GM12872 (cell line): Measurements from ENCODE around the gene PMVK.
A peak's percentile ranks its signal among the peaks of the same experiment; 100 is the strongest.

ENCODE experiments used
- TF ChIP-seq, protein P1 (sequence below): IDR thresholded peaks from 3 replicates; pipeline ENCODE4 v1.5.1; 2011; ENCODE audit warnings: low read depth, mild to moderate bottlenecking, low read length, moderate library complexity; ENCODE audit not compliant: insufficient read depth

The PMVK gene

DNA sequence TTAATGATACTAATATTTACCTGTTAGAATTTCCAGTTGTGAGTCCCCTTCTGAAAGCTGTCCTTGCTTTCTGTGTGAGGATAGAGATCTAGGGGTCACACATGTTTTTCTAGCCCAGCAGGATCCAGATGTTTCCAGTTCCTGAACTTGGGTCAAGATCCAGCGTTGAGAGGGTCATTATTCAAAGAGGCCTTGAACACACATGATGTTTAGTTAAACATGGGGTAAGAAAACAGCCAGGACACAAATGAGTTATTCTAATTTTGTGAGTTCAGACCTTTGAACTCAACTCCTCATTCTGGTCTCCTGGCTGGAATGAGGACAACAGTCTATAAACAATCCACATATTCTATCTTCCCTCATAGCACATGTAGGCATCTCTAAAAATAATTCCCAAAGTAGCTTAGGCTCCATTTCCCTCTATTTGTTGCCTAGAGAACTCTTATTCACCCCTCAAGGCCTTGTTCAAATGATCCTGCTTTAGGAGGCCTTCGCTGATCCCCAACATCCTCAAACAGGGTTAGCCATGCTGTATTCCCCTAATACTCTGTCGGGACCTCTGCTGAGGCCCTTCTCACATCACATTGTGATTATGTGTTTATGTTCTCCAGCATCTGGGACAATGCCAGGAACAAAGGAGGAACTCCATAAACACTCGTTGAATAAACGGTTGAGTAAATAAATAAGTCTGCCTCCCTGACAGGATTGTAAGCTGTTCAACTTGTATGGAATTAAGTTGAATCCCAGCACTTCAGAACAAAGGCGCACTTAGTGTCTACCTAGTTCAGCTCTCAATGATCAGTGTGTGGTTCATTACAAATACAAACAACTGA lies 51.4 kb downstream of the PMVK start:
- TF ChIP-seq, protein P1, sequence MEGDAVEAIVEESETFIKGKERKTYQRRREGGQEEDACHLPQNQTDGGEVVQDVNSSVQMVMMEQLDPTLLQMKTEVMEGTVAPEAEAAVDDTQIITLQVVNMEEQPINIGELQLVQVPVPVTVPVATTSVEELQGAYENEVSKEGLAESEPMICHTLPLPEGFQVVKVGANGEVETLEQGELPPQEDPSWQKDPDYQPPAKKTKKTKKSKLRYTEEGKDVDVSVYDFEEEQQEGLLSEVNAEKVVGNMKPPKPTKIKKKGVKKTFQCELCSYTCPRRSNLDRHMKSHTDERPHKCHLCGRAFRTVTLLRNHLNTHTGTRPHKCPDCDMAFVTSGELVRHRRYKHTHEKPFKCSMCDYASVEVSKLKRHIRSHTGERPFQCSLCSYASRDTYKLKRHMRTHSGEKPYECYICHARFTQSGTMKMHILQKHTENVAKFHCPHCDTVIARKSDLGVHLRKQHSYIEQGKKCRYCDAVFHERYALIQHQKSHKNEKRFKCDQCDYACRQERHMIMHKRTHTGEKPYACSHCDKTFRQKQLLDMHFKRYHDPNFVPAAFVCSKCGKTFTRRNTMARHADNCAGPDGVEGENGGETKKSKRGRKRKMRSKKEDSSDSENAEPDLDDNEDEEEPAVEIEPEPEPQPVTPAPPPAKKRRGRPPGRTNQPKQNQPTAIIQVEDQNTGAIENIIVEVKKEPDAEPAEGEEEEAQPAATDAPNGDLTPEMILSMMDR = no peak

- TF ChIP-seq, protein P1 = no peak
Observed at GRCh38 chr1:154883919-154884868, 52.3 kb downstream of the PMVK start.

DNA sequence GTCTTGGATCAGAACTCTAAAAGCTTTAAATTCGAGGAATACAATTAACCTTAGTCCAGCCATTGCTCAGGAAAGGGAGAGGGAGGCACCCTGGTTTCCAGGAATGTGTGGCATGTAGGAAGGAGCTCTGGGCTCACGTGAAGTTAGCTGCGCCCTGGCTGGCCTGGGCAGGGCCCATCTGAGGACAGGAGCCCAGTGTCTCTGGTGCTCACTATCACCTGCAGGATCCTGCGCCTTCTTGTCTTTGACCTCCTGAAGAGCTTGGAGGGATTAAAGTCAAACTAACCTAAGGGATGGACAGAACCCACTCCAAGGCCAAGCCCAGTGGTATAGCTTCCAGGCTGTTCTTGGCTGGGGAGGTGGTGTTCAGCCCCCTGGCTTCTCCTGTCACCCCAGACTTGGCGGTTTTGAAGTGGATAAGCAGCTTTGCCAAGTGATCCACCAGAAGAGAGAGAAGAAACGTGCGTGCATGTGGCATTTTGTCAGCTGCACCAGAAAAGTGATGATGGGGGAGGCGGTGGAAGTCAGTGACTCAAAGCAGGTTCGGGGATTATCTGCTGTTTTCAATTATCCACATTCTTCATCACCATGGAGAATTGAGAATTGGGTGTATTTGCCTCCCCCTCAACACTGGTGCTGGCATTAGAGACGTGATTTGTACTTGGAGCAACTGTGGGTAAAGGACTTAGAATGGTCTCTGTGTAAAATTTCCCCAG lies 54.5 kb downstream of the PMVK start:
- TF ChIP-seq, protein P1 = no peak

- TF ChIP-seq, protein P1 = no peak
Observed at GRCh38 chr1:154880671-154881070, 55.8 kb downstream of the PMVK start.

DNA sequence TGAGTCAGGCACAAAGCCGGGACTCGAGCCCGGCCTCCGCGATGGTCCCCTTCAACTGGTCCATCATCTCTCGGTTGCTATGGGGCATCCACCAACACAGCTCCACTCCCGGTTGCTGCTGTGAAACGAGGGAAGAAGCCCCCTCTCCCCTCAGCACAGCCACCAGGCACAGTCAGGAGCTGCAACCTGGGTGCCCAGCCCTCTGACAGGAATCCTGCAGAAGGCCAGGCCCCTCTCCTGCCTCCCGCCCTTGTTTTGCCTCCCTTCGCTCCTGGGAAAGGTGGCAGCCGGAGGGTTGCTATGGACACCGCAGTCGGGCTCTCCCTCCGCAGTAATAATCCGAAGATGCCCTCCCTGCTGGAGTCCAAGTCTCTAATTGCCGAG lies 57.5 kb downstream of the PMVK start:
- TF ChIP-seq, protein P1 = no peak

DNA sequence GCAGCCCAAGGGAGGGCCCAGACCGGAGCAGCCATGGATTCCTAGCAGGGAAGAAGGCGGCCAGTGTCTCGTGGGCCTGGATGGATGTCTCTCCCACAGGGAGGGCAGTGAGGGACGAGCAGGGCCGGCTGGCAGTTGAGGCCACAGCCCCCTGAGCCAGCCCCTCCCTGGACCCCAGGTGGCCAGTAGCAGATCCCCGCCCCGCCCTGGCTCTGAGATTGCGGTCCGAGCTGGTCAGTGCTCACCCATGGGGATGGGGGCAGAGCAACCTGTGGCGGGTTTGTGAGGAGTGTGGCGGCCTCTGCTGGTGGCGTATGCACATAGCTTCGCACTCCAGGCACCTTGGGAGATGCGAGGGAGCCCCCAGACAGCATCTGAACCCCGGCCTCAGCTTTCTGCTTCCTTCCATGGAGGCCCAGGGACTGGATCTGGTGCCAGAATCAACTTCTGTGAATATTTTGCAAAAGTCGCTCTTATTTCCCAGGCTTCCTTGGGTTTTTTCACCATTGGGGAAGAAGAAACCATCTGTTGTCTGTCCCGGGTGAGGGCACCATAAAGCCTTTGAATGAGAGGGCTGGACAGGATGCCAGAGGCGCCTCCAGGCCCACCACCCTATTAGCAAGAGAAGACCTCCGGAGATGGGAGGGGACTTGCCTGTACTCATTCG lies 58.0 kb downstream of the PMVK start:
- TF ChIP-seq, protein P1 = peak; percentile 94
